SK-N-SH treated with all-trans-retinoic acid at 6 μM for 48 hours (cell line): ENCODE results near the gene S100A1.

Experiments
- ATAC-seq: fragments of 200-7000 bp; cut with Tn5 transposase; 3 replicates; pipeline ENCODE4 v1.9.1; 2020; ENCODE audit warnings: mild to moderate bottlenecking, moderate library complexity
- BACH2 ChIP-seq: fragments of 250-450 bp; sonication (Bioruptor Pico); IDR thresholded peaks from 2 replicates; pipeline ENCODE4 v1.9.0; 2021; ENCODE audit warnings: mild to moderate bottlenecking, borderline replicate concordance
- CREB5 ChIP-seq: fragments of 250-450 bp; sonication (Bioruptor Pico); IDR thresholded peaks from 2 replicates; pipeline ENCODE4 v1.5.1; 2020; ENCODE audit warnings: low read depth, mild to moderate bottlenecking, moderate library complexity
- CSDC2 ChIP-seq: fragments of 250-450 bp; sonication (Bioruptor Pico); IDR thresholded peaks from 2 replicates; pipeline ENCODE4 v1.5.0; 2020; ENCODE audit warnings: mild to moderate bottlenecking, moderate library complexity
- CSRNP3 ChIP-seq: fragments of 250-450 bp; sonication (Bioruptor Pico); IDR thresholded peaks from 2 replicates; pipeline ENCODE4 v1.5.1; 2021; ENCODE audit warnings: mild to moderate bottlenecking, moderate library complexity
- ESRRG ChIP-seq: fragments of 250-450 bp; sonication (Bioruptor Pico); IDR thresholded peaks from 2 replicates; pipeline ENCODE4 v1.6.1; 2021; ENCODE audit warnings: mild to moderate bottlenecking
- GLIS3 ChIP-seq: fragments of 250-450 bp; sonication (Bioruptor Pico); IDR thresholded peaks from 2 replicates; pipeline ENCODE4 v1.5.0; 2020; ENCODE audit warnings: mild to moderate bottlenecking, moderate library complexity
- ISL1 ChIP-seq: fragments of 250-450 bp; sonication (Bioruptor Pico); IDR thresholded peaks from 2 replicates; pipeline ENCODE4 v2.1.2; 2022; ENCODE audit warnings: mild to moderate bottlenecking, moderate library complexity
- OSR1 ChIP-seq: fragments of 250-450 bp; sonication (Bioruptor Pico); IDR thresholded peaks from 2 replicates; pipeline ENCODE4 v1.8.0; 2022; ENCODE audit warnings: moderate library complexity, mild to moderate bottlenecking, inconsistent platforms
- PATZ1 ChIP-seq: fragments of 250-450 bp; sonication (Bioruptor Pico); IDR thresholded peaks from 2 replicates; pipeline ENCODE4 v1.8.0; 2020; ENCODE audit warnings: mild to moderate bottlenecking, moderate library complexity, borderline replicate concordance
- POU6F1 ChIP-seq: fragments of 250-450 bp; sonication (Bioruptor Pico); IDR thresholded peaks from 2 replicates; pipeline ENCODE4 v1.8.0; 2021; ENCODE audit warnings: low read depth, mild to moderate bottlenecking, moderate library complexity, borderline replicate concordance
- PPARA ChIP-seq: fragments of 250-450 bp; sonication (Bioruptor Pico); IDR thresholded peaks from 2 replicates; pipeline ENCODE4 v1.5.0; 2020; ENCODE audit warnings: mild to moderate bottlenecking, borderline replicate concordance
- RARB ChIP-seq: fragments of 250-450 bp; sonication (Bioruptor Pico); IDR thresholded peaks from 2 replicates; pipeline ENCODE4 v1.8.0; 2021; ENCODE audit warnings: mild to moderate bottlenecking, moderate library complexity
- SNAI2 ChIP-seq: fragments of 250-450 bp; sonication (Bioruptor Pico); IDR thresholded peaks from 2 replicates; pipeline ENCODE4 v1.5.0; 2020; ENCODE audit warnings: mild to moderate bottlenecking, moderate library complexity
- TCF4 ChIP-seq: fragments of 250-450 bp; sonication (Bioruptor Pico); IDR thresholded peaks from 2 replicates; pipeline ENCODE4 v1.8.0; 2021; ENCODE audit warnings: mild to moderate bottlenecking, moderate library complexity, borderline replicate concordance
- TOX ChIP-seq: fragments of 250-450 bp; sonication (Bioruptor Pico); IDR thresholded peaks from 2 replicates; pipeline ENCODE4 v1.8.0; 2021; ENCODE audit warnings: mild to moderate bottlenecking, moderate library complexity, borderline replicate concordance
- ZC3H10 ChIP-seq: fragments of 250-450 bp; sonication (Bioruptor Pico); IDR thresholded peaks from 2 replicates; pipeline ENCODE4 v1.5.1; 2021; ENCODE audit warnings: mild to moderate bottlenecking, moderate library complexity
- ZFP3 ChIP-seq: fragments of 250-450 bp; sonication (Bioruptor Pico); IDR thresholded peaks from 2 replicates; pipeline ENCODE4 v1.5.0; 2020; ENCODE audit warnings: mild to moderate bottlenecking, moderate library complexity
- ZFP30 ChIP-seq: fragments of 450-650 bp; formaldehyde crosslinking; IDR thresholded peaks from 2 replicates; pipeline ENCODE4 v1.5.0; 2022; ENCODE audit warnings: mild to moderate bottlenecking, moderate library complexity
- ZNF70 ChIP-seq: fragments of 450-650 bp; formaldehyde crosslinking; IDR thresholded peaks from 2 replicates; pipeline ENCODE4 v1.5.0; 2020; ENCODE audit warnings: mild to moderate bottlenecking, moderate library complexity
- ZNF8 ChIP-seq: fragments of 450-650 bp; formaldehyde crosslinking; IDR thresholded peaks from 2 replicates; pipeline ENCODE4 v1.5.0; 2020; ENCODE audit warnings: mild to moderate bottlenecking, moderate library complexity

The S100A1 gene

GRCh38 chr1:153628638-153629342 is 556 bp downstream of the S100A1 start:
- TF ChIP-seq SNAI2 (no peak), ZNF8 (CRISPR knock-in tag) (no peak), ZNF70 (CRISPR knock-in tag) (no peak), BACH2 (no peak), RARB (no peak), CSDC2 (CRISPR knock-in tag) (no peak), ZFP3 (CRISPR knock-in tag) (no peak), OSR1 (CRISPR knock-in tag) (no peak), ZFP30 (CRISPR knock-in tag) (no peak), PATZ1 (no peak)
- no peak for ATAC-seq

- ATAC-seq: no peak
- TF ChIP-seq CSDC2 (CRISPR knock-in tag) (no peak), PPARA (CRISPR knock-in tag) (no peak), ZFP30 (CRISPR knock-in tag) (no peak), POU6F1 (CRISPR knock-in tag) (no peak), ZFP3 (CRISPR knock-in tag) (no peak), TOX (CRISPR knock-in tag) (no peak), ESRRG (CRISPR knock-in tag) (no peak), ZNF8 (CRISPR knock-in tag) (no peak), TCF4 (CRISPR knock-in tag) (no peak), ZC3H10 (CRISPR knock-in tag) (no peak)
These were observed 1.1 kb downstream of the S100A1 start for GRCh38 chr1:153629343-153629665.

GRCh38 chr1:153629971-153630370 is 1.7 kb downstream of the S100A1 start:
- TF ChIP-seq POU6F1 (CRISPR knock-in tag) (no peak), CREB5 (CRISPR knock-in tag) (no peak), ZNF8 (CRISPR knock-in tag) (no peak), GLIS3 (CRISPR knock-in tag) (no peak), PATZ1 (no peak), ISL1 (CRISPR knock-in tag) (no peak), ESRRG (CRISPR knock-in tag) (no peak), TCF4 (CRISPR knock-in tag) (no peak), CSDC2 (CRISPR knock-in tag) (no peak), CSRNP3 (CRISPR knock-in tag) (no peak), ZC3H10 (CRISPR knock-in tag) (no peak), TOX (CRISPR knock-in tag) (no peak)
- no peak for ATAC-seq
